H9 (cell line): Measurements from ENCODE around the gene ARAP1. TPM values are rescaled to one million over a fixed set of nuclear protein-coding genes. Genes with fewer than 3 reads are reported as not detected.

Experiments used
- DNase-seq: peaks from one replicate; pipeline ENCODE4 v3.0.0-alpha.2; 2017
- H2AFZ ChIP-seq: one replicate; pipeline ENCODE4 v1.6.1; 2013; ENCODE audit warnings: mild to moderate bottlenecking, low read length, control low read depth, moderate library complexity
- H2AK5ac ChIP-seq: 2 replicates; pipeline ENCODE4 v1.6.1; 2013; ENCODE audit warnings: low read length, control low read depth, mixed read lengths; ENCODE audit not compliant: insufficient read length
- H2BK120ac ChIP-seq: one replicate; pipeline ENCODE4 v1.6.1; 2013; ENCODE audit warnings: low read depth, mild to moderate bottlenecking, low read length, control low read depth, inconsistent platforms; ENCODE audit not compliant: poor library complexity, severe bottlenecking
- H2BK12ac ChIP-seq: 2 replicates; pipeline ENCODE4 v1.6.1; 2013; ENCODE audit warnings: low read length, control low read depth, mixed read lengths, low read depth; ENCODE audit not compliant: insufficient read length
- H2BK15ac ChIP-seq: 2 replicates; pipeline ENCODE4 v1.6.1; 2013; ENCODE audit warnings: low read depth, low read length, control low read depth
- H2BK20ac ChIP-seq: one replicate; pipeline ENCODE4 v1.6.1; 2013; ENCODE audit warnings: low read depth, mild to moderate bottlenecking, low read length, control low read depth, inconsistent platforms; ENCODE audit not compliant: poor library complexity, severe bottlenecking
- H2BK5ac ChIP-seq: 2 replicates; pipeline ENCODE4 v1.6.1; 2013; ENCODE audit warnings: low read length, control low read depth, mixed read lengths; ENCODE audit not compliant: insufficient read length
- H3K14ac ChIP-seq: 2 replicates; pipeline ENCODE4 v1.6.1; 2013; ENCODE audit warnings: low read length, control low read depth; ENCODE audit not compliant: insufficient read depth
- H3K18ac ChIP-seq: 2 replicates; pipeline ENCODE4 v1.6.1; 2013; ENCODE audit warnings: low read depth, mild to moderate bottlenecking, mixed read lengths, low read length, control low read depth; ENCODE audit not compliant: insufficient read length
- H3K23ac ChIP-seq: 2 replicates; pipeline ENCODE4 v1.6.1; 2013; ENCODE audit warnings: low read length, control low read depth, mixed read lengths, low read depth; ENCODE audit not compliant: insufficient read length
- H3K23me2 ChIP-seq: 2 replicates; pipeline ENCODE4 v1.6.1; 2013; ENCODE audit warnings: low read depth, mild to moderate bottlenecking, mixed read lengths, low read length, control low read depth; ENCODE audit not compliant: insufficient read length, poor library complexity, severe bottlenecking
- H3K27ac ChIP-seq: 2 replicates; pipeline ENCODE4 v1.5.1; 2013; ENCODE audit warnings: low read length, control low read depth, mixed read lengths, low read depth; ENCODE audit not compliant: insufficient read length
- H3K27me3 ChIP-seq: 2 replicates; pipeline ENCODE4 v1.6.1; 2013; ENCODE audit warnings: low read length, control low read depth, inconsistent platforms; ENCODE audit not compliant: insufficient read depth
- H3K4ac ChIP-seq: 2 replicates; pipeline ENCODE4 v1.6.1; 2013; ENCODE audit warnings: low read depth, mild to moderate bottlenecking, control low read depth, inconsistent platforms, low read length, moderate library complexity
- H3K4me1 ChIP-seq: 2 replicates; pipeline ENCODE4 v1.6.1; 2013; ENCODE audit warnings: low read length, control low read depth, inconsistent platforms; ENCODE audit not compliant: insufficient read depth
- H3K4me2 ChIP-seq: 2 replicates; pipeline ENCODE4 v1.6.1; 2013; ENCODE audit warnings: low read length, control low read depth, mixed read lengths; ENCODE audit not compliant: insufficient read length, insufficient read depth
- H3K56ac ChIP-seq: 2 replicates; pipeline ENCODE4 v1.6.1; 2013; ENCODE audit warnings: low read depth, mild to moderate bottlenecking, mixed read lengths, low read length, control low read depth; ENCODE audit not compliant: insufficient read length
- H3K79me1 ChIP-seq: 2 replicates; pipeline ENCODE4 v1.6.1; 2013; ENCODE audit warnings: low read depth, mild to moderate bottlenecking, moderate library complexity, low read length, control low read depth, inconsistent platforms; ENCODE audit not compliant: insufficient read depth, poor library complexity, severe bottlenecking
- H3K79me2 ChIP-seq: 2 replicates; pipeline ENCODE4 v1.6.1; 2013; ENCODE audit warnings: low read length, control low read depth, inconsistent platforms; ENCODE audit not compliant: insufficient read depth
- H3K9ac ChIP-seq: 2 replicates; pipeline ENCODE4 v1.6.1; 2013; ENCODE audit warnings: low read length, control low read depth, mixed read lengths; ENCODE audit not compliant: insufficient read length; ENCODE audit errors: extremely low read depth
- H3K9me3 ChIP-seq: one replicate; pipeline ENCODE4 v1.6.1; 2013; ENCODE audit warnings: low read depth, low read length, inconsistent platforms; ENCODE audit not compliant: control insufficient read depth
- H3T11ph ChIP-seq: one replicate; pipeline ENCODE4 v1.6.1; 2013; ENCODE audit warnings: mild to moderate bottlenecking, low read length, control low read depth, inconsistent platforms
- H4K20me1 ChIP-seq: one replicate; pipeline ENCODE4 v1.6.1; 2013; ENCODE audit not compliant: control insufficient read depth, insufficient read length, insufficient read depth
- H4K5ac ChIP-seq: 2 replicates; pipeline ENCODE4 v1.6.1; 2013; ENCODE audit warnings: low read depth, mild to moderate bottlenecking, mixed read lengths, low read length, control low read depth; ENCODE audit not compliant: insufficient read length
- H4K8ac ChIP-seq: replicated peaks from 2 replicates; pipeline ENCODE4 v1.6.1; 2013; ENCODE audit warnings: low read length, control low read depth, mixed read lengths, low read depth; ENCODE audit not compliant: insufficient read length
- H4K91ac ChIP-seq: 2 replicates; pipeline ENCODE4 v1.6.1; 2013; ENCODE audit warnings: low read depth, mild to moderate bottlenecking, moderate library complexity, mixed read lengths, low read length, control low read depth; ENCODE audit not compliant: insufficient read length
- H3K27ac Mint-ChIP-seq, 3 experiments: 2 replicates in 2 of 3; 3 replicates in 1 of 3; pipeline ENCODE4 v1.8.0; 2020 to 2021; ENCODE audit warnings: mixed read lengths in 3 of 3, mild to moderate bottlenecking in 1 of 3, moderate library complexity in 1 of 3
- H3K27me3 Mint-ChIP-seq: 2 replicates; pipeline ENCODE4 v1.8.0; 2021; ENCODE audit warnings: low read depth, mild to moderate bottlenecking, moderate library complexity, mixed read lengths
- H3K36me3 Mint-ChIP-seq, 3 experiments: 2 replicates in 2 of 3; 3 replicates in 1 of 3; pipeline ENCODE4 v1.8.0; 2020 to 2021; ENCODE audit warnings: low read depth in 3 of 3, mixed read lengths in 3 of 3; ENCODE audit not compliant: insufficient read depth in 1 of 3
- H3K4me1 Mint-ChIP-seq, 2 experiments: 2 replicates each; pipeline ENCODE4 v1.8.0; 2020; ENCODE audit warnings: mixed read lengths in 2 of 2
- H3K4me3 Mint-ChIP-seq, 2 experiments: 2 replicates in 1 of 2; 3 replicates in 1 of 2; pipeline ENCODE4 v1.8.0; 2020 to 2021; ENCODE audit warnings: mild to moderate bottlenecking in 2 of 2, mixed read lengths in 2 of 2, moderate library complexity in 1 of 2
- H3K9me3 Mint-ChIP-seq, 2 experiments: 2 replicates in 1 of 2; 3 replicates in 1 of 2; pipeline ENCODE4 v1.8.0; 2020; ENCODE audit warnings: mild to moderate bottlenecking in 2 of 2, mixed read lengths in 2 of 2, moderate library complexity in 1 of 2
- CTCF ChIP-seq: fragments of 200-600 bp; sonication (generic); conservative IDR thresholded peaks from 3 replicates; pipeline ENCODE4 v1.8.0; 2021; ENCODE audit warnings: antibody characterized with exemption, mild to moderate bottlenecking
- WGBS: extraction: QIAGEN DNeasy Blood & Tissue Kit; methylation state at CpG from one replicate; pipeline ENCODE4 v1.1.7; 2013; ENCODE audit warnings: missing lambda C conversion rate, low lambda C conversion rate, mixed read lengths; ENCODE audit not compliant: insufficient read length; ENCODE audit errors: extremely low coverage; 5-methylcytosine and 5-hydroxymethylcytosine counted together
- total RNA-seq: library from RNA; stranded (reverse); gene quantifications from 2 replicates; pipeline ENCODE4 v1.2.1, GENCODE V29; 2021

The ARAP1 gene
- total RNA-seq, 1 experiment from 2014 or later = 59.4 TPM

- TF ChIP-seq CTCF = no peak
- Histone ChIP-seq H4K91ac (no peak overlapping the region), H2BK5ac (no peak overlapping the region), H3K27me3 (no peaks in the 10 kb centered on the region), H3T11ph (no peak overlapping the region), H4K5ac (no peak overlapping the region), H3K79me2 (peaks cover 15% of the 10 kb centered on the region; the same call in 1 of the 2 replicates), H3K14ac (peak overlapping the region; percentile 5; the same call in 1 of the 2 replicates), H3K9ac (no peak overlapping the region), H2BK12ac (no peak overlapping the region), H2AK5ac (no peak overlapping the region), H3K27ac (peak overlapping the region; percentile 7), H3K4ac (peak overlapping the region; percentile 5; the same call in 1 of the 2 replicates), H4K8ac (no peak overlapping the region), H2AFZ (no peak overlapping the region), H2BK15ac (peak overlapping the region; percentile 70; the same call in 1 of the 2 replicates), H2BK120ac (no peak overlapping the region), H3K56ac (no peak overlapping the region), H4K20me1 (no peaks in the 10 kb centered on the region), H3K23ac (no peak overlapping the region), H3K9me3 (no peaks in the 10 kb centered on the region), H3K4me1 (peaks cover 17% of the 10 kb centered on the region), H3K4me2 (no peak overlapping the region), H3K18ac (peak overlapping the region; percentile 4), H3K23me2 (no peaks in the 10 kb centered on the region), H3K79me1 (no peaks in the 10 kb centered on the region), H2BK20ac (no peak overlapping the region)
- WGBS = no CpG with 5 or more reads among the region's 10 CpGs
- H3K4me3 Mint-ChIP-seq = peak overlapping the region in 1 of 2 experiments; percentile 55; a peak in 2 of 5 replicates
- no peak for DNase-seq
- H3K27ac Mint-ChIP-seq = peak overlapping the region; percentile 96 to 98 (median 98)
- peaks cover 0 to 7% (median 5%) of the 10 kb centered on the region in 3 experiments; a peak in 3 of 7 replicates for H3K36me3 Mint-ChIP-seq
- H3K27me3 Mint-ChIP-seq = no peaks in the 10 kb centered on the region
- no peaks in the 10 kb centered on the region for H3K9me3 Mint-ChIP-seq
- peaks cover 56 to 57% of the 10 kb centered on the region in 2 experiments for H3K4me1 Mint-ChIP-seq
Measured at GRCh38 chr11:72740562-72741428, 11.4 kb downstream of the ARAP1 start.
